ENCODE results near the gene TMEM248.
"Not testable (repeated sequence)": the region's sequence is repeated elsewhere in the genome, so short reads cannot be mapped to it uniquely, and the experiment has no call there.

DNA sequence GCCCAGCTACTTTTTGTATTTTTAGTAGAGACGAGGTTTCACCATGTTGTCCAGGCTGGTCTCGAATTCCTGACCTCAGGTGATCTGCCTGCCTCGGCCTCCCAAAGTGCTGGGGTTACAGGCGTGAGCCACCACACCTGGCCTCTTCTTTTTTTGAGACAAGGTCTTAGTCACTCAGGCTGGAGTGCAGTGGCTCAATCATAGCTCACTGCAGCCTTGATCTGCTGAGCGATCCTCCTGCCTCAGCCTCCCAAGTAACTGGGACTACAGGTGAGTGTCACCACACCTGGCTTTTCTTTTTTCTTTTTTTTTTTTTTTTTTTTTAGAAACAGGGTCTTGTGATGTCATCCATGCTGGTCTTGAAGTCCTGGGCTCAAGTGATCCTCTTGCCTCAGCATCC, 48.0 kb downstream of the TMEM248 start:
- TF ChIP-seq POLR2A (IDR thresholded peaks at IDR 0.05) = not testable (repeated sequence)
- TF ChIP-seq, protein P1, sequence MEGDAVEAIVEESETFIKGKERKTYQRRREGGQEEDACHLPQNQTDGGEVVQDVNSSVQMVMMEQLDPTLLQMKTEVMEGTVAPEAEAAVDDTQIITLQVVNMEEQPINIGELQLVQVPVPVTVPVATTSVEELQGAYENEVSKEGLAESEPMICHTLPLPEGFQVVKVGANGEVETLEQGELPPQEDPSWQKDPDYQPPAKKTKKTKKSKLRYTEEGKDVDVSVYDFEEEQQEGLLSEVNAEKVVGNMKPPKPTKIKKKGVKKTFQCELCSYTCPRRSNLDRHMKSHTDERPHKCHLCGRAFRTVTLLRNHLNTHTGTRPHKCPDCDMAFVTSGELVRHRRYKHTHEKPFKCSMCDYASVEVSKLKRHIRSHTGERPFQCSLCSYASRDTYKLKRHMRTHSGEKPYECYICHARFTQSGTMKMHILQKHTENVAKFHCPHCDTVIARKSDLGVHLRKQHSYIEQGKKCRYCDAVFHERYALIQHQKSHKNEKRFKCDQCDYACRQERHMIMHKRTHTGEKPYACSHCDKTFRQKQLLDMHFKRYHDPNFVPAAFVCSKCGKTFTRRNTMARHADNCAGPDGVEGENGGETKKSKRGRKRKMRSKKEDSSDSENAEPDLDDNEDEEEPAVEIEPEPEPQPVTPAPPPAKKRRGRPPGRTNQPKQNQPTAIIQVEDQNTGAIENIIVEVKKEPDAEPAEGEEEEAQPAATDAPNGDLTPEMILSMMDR (IDR thresholded peaks at IDR 0.05) = not testable (repeated sequence)

All from adrenal gland (tissue), 5 donors.